SU-DHL-6 (cell line): Measurements from ENCODE around the gene HSPB1.

ENCODE experiments used
- H2AFZ ChIP-seq: fragments of 200-600 bp; sonication (generic); 2 replicates; pipeline ENCODE4 v1.6.1; 2014; ENCODE audit warnings: low read depth, mild to moderate bottlenecking, moderate library complexity, mixed read lengths, antibody characterized with exemption, low read length; ENCODE audit not compliant: severe bottlenecking
- H3F3A ChIP-seq: fragments of 200-600 bp; shearing (Covaris generic); 2 replicates; pipeline ENCODE4 v1.6.0; 2016; ENCODE audit warnings: antibody characterized with exemption, mild to moderate bottlenecking; ENCODE audit not compliant: insufficient read depth
- H3K27ac ChIP-seq: fragments of 200-600 bp; sonication (generic); 2 replicates; pipeline ENCODE4 v1.5.1; 2016; ENCODE audit warnings: low read depth, mild to moderate bottlenecking, low read length, moderate library complexity, mixed read lengths
- H3K27me3 ChIP-seq: fragments of 200-600 bp; sonication (generic), shearing (Covaris generic); 2 replicates; pipeline ENCODE4 v1.6.0; 2014; ENCODE audit warnings: mild to moderate bottlenecking, low read length
- H3K36me3 ChIP-seq: fragments of 200-600 bp; sonication (generic); 2 replicates; pipeline ENCODE4 v1.6.1; 2014; ENCODE audit warnings: mild to moderate bottlenecking, low read length, mixed read lengths
- H3K4me2 ChIP-seq: fragments of 300-600, 200-600 bp; shearing (Covaris generic), sonication (generic); 2 replicates; pipeline ENCODE4 v1.6.0; 2014; ENCODE audit warnings: low read length, low read depth, mild to moderate bottlenecking; ENCODE audit not compliant: poor library complexity, severe bottlenecking
- H3K4me3 ChIP-seq: fragments of 200-600 bp; sonication (generic); 2 replicates; pipeline ENCODE4 v1.5.1; 2014; ENCODE audit warnings: antibody characterized with exemption, low read length, mild to moderate bottlenecking, mixed read lengths; ENCODE audit not compliant: insufficient read depth, poor library complexity, severe bottlenecking
- H3K79me2 ChIP-seq: fragments of 200-600 bp; sonication (generic); 2 replicates; pipeline ENCODE4 v1.6.1; 2014; ENCODE audit warnings: mild to moderate bottlenecking, low read length, moderate library complexity; ENCODE audit not compliant: insufficient read depth
- H3K9ac ChIP-seq: fragments of 200-600 bp; sonication (generic); 2 replicates; pipeline ENCODE4 v1.7.0; 2014; ENCODE audit warnings: mild to moderate bottlenecking, low read length
- H3K9me2 ChIP-seq: fragments of 200-600 bp; sonication (generic); replicated peaks from 2 replicates; pipeline ENCODE4 v1.6.1; 2014; ENCODE audit warnings: low read length; ENCODE audit not compliant: insufficient read depth
- H3K9me3 ChIP-seq: fragments of 200-600 bp; sonication (generic); 2 replicates; pipeline ENCODE4 v1.6.1; 2014; ENCODE audit warnings: low read length, mixed read lengths; ENCODE audit not compliant: insufficient read depth
- H4K20me1 ChIP-seq: fragments of 200-600 bp; sonication (generic); 2 replicates; pipeline ENCODE4 v1.6.1; 2014; ENCODE audit warnings: low read depth, mild to moderate bottlenecking, antibody characterized with exemption, low read length, moderate library complexity, mixed read lengths
- EZH2phosphoT487 ChIP-seq: fragments of 200-600 bp; sonication (generic), shearing (Covaris generic); conservative IDR thresholded peaks from 2 replicates; pipeline ENCODE4 v1.6.1; 2018; ENCODE audit warnings: mild to moderate bottlenecking, antibody characterized with exemption, low read length, moderate library complexity, mixed read lengths
- TF ChIP-seq, protein P1 (sequence below): fragments of 200-600 bp; sonication (generic); IDR thresholded peaks from one replicate; pipeline ENCODE4 v1.5.1; 2017; ENCODE audit warnings: antibody characterized with exemption, mild to moderate bottlenecking, low read length, moderate library complexity; ENCODE audit not compliant: insufficient read depth, poor library complexity, severe bottlenecking

Gene HSPB1

DNA sequence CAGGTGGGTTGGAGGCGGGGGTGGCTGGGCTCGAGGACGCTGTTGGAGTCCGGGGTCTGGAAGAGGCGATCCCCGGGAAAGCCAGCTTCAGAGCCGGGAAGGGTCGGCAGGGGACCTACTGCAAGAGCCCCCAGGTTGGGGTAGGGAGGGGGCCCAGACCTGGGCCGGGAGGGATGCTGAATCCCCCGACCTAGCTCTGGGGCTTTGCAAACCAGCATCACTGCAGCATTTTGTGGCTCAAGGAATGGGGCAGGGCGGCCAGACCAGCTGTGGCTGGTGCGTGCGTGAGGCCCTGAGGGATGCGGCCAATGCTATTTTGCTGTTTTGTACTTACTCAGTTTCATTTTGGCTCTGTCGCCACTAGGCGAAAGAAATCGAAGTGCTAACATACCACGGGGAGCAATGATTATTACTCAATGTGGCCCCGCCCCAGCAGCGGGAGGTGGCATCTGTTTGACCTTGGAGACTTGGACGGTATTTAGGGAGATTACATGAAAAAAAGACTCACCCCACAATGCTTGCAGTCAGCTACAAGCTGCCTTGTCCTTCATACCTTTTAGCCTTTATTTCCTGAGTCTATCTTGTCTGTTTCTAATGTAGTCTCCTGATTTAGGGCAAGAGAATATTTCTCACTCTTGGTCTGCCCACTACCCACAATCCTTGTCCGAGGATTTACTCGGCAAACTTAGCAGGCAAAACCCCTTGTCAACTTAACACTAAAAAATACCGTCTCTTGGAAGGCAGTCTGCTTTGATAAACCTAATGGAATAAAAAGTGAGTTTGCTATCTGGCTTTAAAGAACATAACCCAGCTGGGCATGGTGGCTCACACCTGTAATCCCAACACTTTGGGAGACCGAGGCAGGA, 16.2 kb downstream of the HSPB1 start:
- H2AFZ ChIP-seq = peak overlapping the region; percentile 35
- H3K9ac ChIP-seq = peak overlapping the region; percentile 69
- no peaks in the 10 kb centered on the region for H3K36me3 ChIP-seq
- peaks cover 36% of the 10 kb centered on the region for H3F3A ChIP-seq
- TF ChIP-seq, protein P1, sequence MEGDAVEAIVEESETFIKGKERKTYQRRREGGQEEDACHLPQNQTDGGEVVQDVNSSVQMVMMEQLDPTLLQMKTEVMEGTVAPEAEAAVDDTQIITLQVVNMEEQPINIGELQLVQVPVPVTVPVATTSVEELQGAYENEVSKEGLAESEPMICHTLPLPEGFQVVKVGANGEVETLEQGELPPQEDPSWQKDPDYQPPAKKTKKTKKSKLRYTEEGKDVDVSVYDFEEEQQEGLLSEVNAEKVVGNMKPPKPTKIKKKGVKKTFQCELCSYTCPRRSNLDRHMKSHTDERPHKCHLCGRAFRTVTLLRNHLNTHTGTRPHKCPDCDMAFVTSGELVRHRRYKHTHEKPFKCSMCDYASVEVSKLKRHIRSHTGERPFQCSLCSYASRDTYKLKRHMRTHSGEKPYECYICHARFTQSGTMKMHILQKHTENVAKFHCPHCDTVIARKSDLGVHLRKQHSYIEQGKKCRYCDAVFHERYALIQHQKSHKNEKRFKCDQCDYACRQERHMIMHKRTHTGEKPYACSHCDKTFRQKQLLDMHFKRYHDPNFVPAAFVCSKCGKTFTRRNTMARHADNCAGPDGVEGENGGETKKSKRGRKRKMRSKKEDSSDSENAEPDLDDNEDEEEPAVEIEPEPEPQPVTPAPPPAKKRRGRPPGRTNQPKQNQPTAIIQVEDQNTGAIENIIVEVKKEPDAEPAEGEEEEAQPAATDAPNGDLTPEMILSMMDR = no peak
- no peak for TF ChIP-seq EZH2phosphoT487
- no peaks in the 10 kb centered on the region for H3K27me3 ChIP-seq
- H3K4me3 ChIP-seq = peak overlapping the region; percentile 58
- H3K27ac ChIP-seq = peak overlapping the region; percentile 57
- no peaks in the 10 kb centered on the region for H4K20me1 ChIP-seq
- no peaks in the 10 kb centered on the region for H3K9me3 ChIP-seq
- H3K79me2 ChIP-seq = no peaks in the 10 kb centered on the region
- H3K4me2 ChIP-seq = peak overlapping the region; percentile 71
- no peaks in the 10 kb centered on the region for H3K9me2 ChIP-seq

DNA sequence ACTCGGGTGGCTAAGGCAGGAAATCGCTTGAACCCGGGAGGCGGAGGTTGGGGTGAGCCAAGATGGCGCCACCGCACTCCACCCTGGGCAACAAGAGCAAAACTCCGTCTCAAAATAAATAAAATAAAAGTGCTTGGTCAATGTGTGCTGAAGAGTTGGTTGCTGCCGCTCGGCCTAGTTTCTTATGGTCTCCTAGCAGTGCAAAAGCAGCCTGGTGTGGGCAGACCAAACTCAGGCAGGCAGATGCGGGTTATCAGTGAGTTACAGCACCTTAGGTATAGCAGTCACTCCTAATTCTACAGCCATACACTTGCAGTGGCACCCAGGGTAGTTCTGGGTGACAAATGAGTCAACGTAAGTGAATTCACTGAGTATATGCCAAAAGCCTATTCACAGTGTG, 22.6 kb downstream of the HSPB1 start:
- no peaks in the 10 kb centered on the region for H3K27me3 ChIP-seq
- H3K27ac ChIP-seq = no peak overlapping the region
- H4K20me1 ChIP-seq = peaks cover 25% of the 10 kb centered on the region; the same call in 1 of the 2 replicates
- H3K4me3 ChIP-seq = no peak overlapping the region
- H2AFZ ChIP-seq = no peak overlapping the region
- H3K4me2 ChIP-seq = no peak overlapping the region
- no peaks in the 10 kb centered on the region for H3K9me3 ChIP-seq
- H3K9me2 ChIP-seq = no peaks in the 10 kb centered on the region
- peaks cover 45% of the 10 kb centered on the region for H3K79me2 ChIP-seq
- H3K36me3 ChIP-seq = peaks cover 29% of the 10 kb centered on the region
- TF ChIP-seq, protein P1 = no peak
- no peak for TF ChIP-seq EZH2phosphoT487
- H3K9ac ChIP-seq = no peak overlapping the region
- peaks cover 22% of the 10 kb centered on the region for H3F3A ChIP-seq

GRCh38 chr7:76325811-76326210, 23.3 kb downstream of the HSPB1 start:
- Histone ChIP-seq H3F3A (peaks cover 17% of the 10 kb centered on the region), H3K9me3 (no peaks in the 10 kb centered on the region), H2AFZ (no peak overlapping the region), H3K27ac (no peak overlapping the region), H3K9me2 (no peaks in the 10 kb centered on the region), H3K4me2 (no peak overlapping the region), H3K4me3 (no peak overlapping the region), H3K36me3 (peaks cover 29% of the 10 kb centered on the region), H3K9ac (no peak overlapping the region), H3K79me2 (peaks cover 53% of the 10 kb centered on the region), H4K20me1 (peaks cover 28% of the 10 kb centered on the region), H3K27me3 (no peaks in the 10 kb centered on the region)
- TF ChIP-seq, protein P1 = no peak
- TF ChIP-seq EZH2phosphoT487 = no peak
